ENCODE results near the gene SULT4A1.

Gene SULT4A1

GRCh38 chr22:43814264-43814663, 48.0 kb downstream of the SULT4A1 start:
- Histone ChIP-seq H3K9me3 (ENCODE audit: control insufficient read depth, insufficient read depth, low read length) (no peaks in the 10 kb centered on the region), H3K9ac (ENCODE audit: low read depth, low read length) (no peak overlapping the region), H3K4me1 (ENCODE audit: insufficient read depth, low read length) (no peaks in the 10 kb centered on the region), H3K36me3 (ENCODE audit: insufficient read depth, low read length) (no peaks in the 10 kb centered on the region; the same call in 1 of the 2 replicates)

- peak overlapping the region; percentile 55 for H3K9ac ChIP-seq (ENCODE audit: low read depth, low read length)
- no peaks in the 10 kb centered on the region; the same call in 1 of the 2 replicates for H3K36me3 ChIP-seq (ENCODE audit: insufficient read depth, low read length)
- no peaks in the 10 kb centered on the region for H3K4me1 ChIP-seq (ENCODE audit: insufficient read depth, low read length)
- H3K9me3 ChIP-seq (ENCODE audit: control insufficient read depth, insufficient read depth, low read length), result no peaks in the 10 kb centered on the region
Observed at GRCh38 chr22:43812890-43813289, 49.4 kb downstream of the SULT4A1 start.

GRCh38 chr22:43812149-43812842, 50.0 kb downstream of the SULT4A1 start, which contains the start of gene EFCAB6:
EFCAB6 (minus strand) TSS chr22:43812305; CDS start chr22:43782318, 29,987 bp downstream.
- H3K9me3 ChIP-seq (ENCODE audit: control insufficient read depth, insufficient read depth, low read length), result no peaks in the 10 kb centered on the region
- H3K4me1 ChIP-seq (ENCODE audit: insufficient read depth, low read length), result no peaks in the 10 kb centered on the region
- H3K36me3 ChIP-seq (ENCODE audit: insufficient read depth, low read length), result no peaks in the 10 kb centered on the region; the same call in 1 of the 2 replicates
- H3K9ac ChIP-seq (ENCODE audit: low read depth, low read length), result peak within 1 kb of the TSS; percentile 55

GRCh38 chr22:43811777-43812148, 50.5 kb downstream of the SULT4A1 start:
- Histone ChIP-seq H3K9ac (ENCODE audit: low read depth, low read length) (peak overlapping the region; percentile 55; the same call in 1 of the 2 replicates), H3K4me1 (ENCODE audit: insufficient read depth, low read length) (no peaks in the 10 kb centered on the region), H3K36me3 (ENCODE audit: insufficient read depth, low read length) (no peaks in the 10 kb centered on the region; the same call in 1 of the 2 replicates), H3K9me3 (ENCODE audit: control insufficient read depth, insufficient read depth, low read length) (no peaks in the 10 kb centered on the region)

DNA sequence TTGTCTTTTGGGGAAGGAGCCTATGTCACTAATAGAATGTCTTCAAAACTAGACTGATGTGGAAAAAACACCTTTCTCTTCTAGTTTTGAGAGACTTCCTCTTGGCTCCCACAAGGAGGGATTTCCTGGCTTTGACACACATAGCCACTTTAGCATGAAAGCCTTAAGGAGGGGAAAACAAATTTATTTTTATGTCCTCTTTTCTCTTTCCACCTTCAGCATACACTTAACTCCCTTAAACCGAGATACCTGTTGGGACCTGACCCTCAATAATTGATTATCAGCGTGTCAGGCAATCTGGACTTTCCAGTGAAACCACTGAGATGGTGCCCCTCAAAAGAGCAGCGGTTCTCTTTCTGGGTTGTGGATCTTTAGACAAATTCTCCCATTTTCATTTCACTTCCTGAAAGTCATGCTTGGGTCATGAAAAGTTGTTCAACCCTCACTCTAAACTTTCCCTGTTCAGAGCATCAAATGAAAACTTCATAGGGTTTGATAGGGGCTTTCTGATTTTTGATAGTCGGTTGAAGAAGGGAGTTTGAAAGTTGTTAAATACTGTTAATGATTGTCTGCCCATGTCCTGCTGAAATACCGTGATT, 59.3 kb downstream of the SULT4A1 start:
- no peaks in the 10 kb centered on the region for H3K4me1 ChIP-seq (ENCODE audit: insufficient read depth, low read length)
- no peaks in the 10 kb centered on the region for H3K36me3 ChIP-seq (ENCODE audit: insufficient read depth, low read length)

GRCh38 chr22:43800970-43801369, 61.3 kb downstream of the SULT4A1 start:
- Histone ChIP-seq H3K9ac (ENCODE audit: low read depth, low read length) (no peak overlapping the region), H3K9me3 (ENCODE audit: control insufficient read depth, insufficient read depth, low read length) (no peaks in the 10 kb centered on the region), H3K36me3 (ENCODE audit: insufficient read depth, low read length) (no peaks in the 10 kb centered on the region), H3K4me1 (ENCODE audit: insufficient read depth, low read length) (no peaks in the 10 kb centered on the region)

More for the DNA sequence above, 59.3 kb downstream of the SULT4A1 start:
- Histone ChIP-seq H3K9ac (ENCODE audit: low read depth, low read length) (no peak overlapping the region), H3K9me3 (ENCODE audit: control insufficient read depth, insufficient read depth, low read length) (no peaks in the 10 kb centered on the region)

- Histone ChIP-seq H3K4me1 (ENCODE audit: insufficient read depth, low read length) (no peaks in the 10 kb centered on the region), H3K36me3 (ENCODE audit: insufficient read depth, low read length) (no peaks in the 10 kb centered on the region), H3K9ac (ENCODE audit: low read depth, low read length) (no peak overlapping the region), H3K9me3 (ENCODE audit: control insufficient read depth, insufficient read depth, low read length) (no peaks in the 10 kb centered on the region)
Observed at GRCh38 chr22:43798492-43798891, 63.8 kb downstream of the SULT4A1 start.

GRCh38 chr22:43796567-43796966, 65.7 kb downstream of the SULT4A1 start:
- Histone ChIP-seq H3K9ac (ENCODE audit: low read depth, low read length) (no peak overlapping the region), H3K9me3 (ENCODE audit: control insufficient read depth, insufficient read depth, low read length) (no peaks in the 10 kb centered on the region), H3K4me1 (ENCODE audit: insufficient read depth, low read length) (no peaks in the 10 kb centered on the region), H3K36me3 (ENCODE audit: insufficient read depth, low read length) (no peaks in the 10 kb centered on the region)

GRCh38 chr22:43795320-43795719, 67.0 kb downstream of the SULT4A1 start:
- H3K36me3 ChIP-seq (ENCODE audit: insufficient read depth, low read length), result no peaks in the 10 kb centered on the region
- no peak overlapping the region for H3K9ac ChIP-seq (ENCODE audit: low read depth, low read length)
- H3K9me3 ChIP-seq (ENCODE audit: control insufficient read depth, insufficient read depth, low read length), result no peaks in the 10 kb centered on the region
- H3K4me1 ChIP-seq (ENCODE audit: insufficient read depth, low read length), result no peaks in the 10 kb centered on the region

DNA sequence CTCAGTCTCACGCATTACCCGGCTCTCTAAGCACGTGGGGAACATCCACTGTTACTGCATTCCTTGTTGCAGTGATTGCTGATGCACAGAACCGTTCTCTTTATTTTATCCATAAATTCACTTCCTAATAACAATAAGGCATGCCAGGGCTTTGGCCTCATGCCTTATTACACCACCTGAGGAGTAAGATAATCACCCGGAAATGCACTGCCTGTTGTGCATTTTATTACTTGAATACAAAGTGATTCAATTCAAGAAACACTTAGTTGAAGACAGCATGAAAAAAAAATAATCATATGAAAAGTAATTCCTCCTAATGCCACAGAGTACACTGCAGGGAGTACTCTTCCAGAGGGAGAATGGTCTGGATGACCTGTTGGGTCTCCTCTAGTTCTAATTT, 69.4 kb downstream of the SULT4A1 start:
- Histone ChIP-seq H3K4me1 (ENCODE audit: insufficient read depth, low read length) (no peaks in the 10 kb centered on the region), H3K36me3 (ENCODE audit: insufficient read depth, low read length) (no peaks in the 10 kb centered on the region), H3K9me3 (ENCODE audit: control insufficient read depth, insufficient read depth, low read length) (no peaks in the 10 kb centered on the region), H3K9ac (ENCODE audit: low read depth, low read length) (no peak overlapping the region)

GRCh38 chr22:43789452-43789851, 72.9 kb downstream of the SULT4A1 start:
- Histone ChIP-seq H3K9me3 (ENCODE audit: control insufficient read depth, insufficient read depth, low read length) (no peaks in the 10 kb centered on the region), H3K4me1 (ENCODE audit: insufficient read depth, low read length) (no peaks in the 10 kb centered on the region), H3K9ac (ENCODE audit: low read depth, low read length) (no peak overlapping the region), H3K36me3 (ENCODE audit: insufficient read depth, low read length) (no peaks in the 10 kb centered on the region)

- no peaks in the 10 kb centered on the region for H3K4me1 ChIP-seq (ENCODE audit: insufficient read depth, low read length)
- no peak overlapping the region for H3K9ac ChIP-seq (ENCODE audit: low read depth, low read length)
- H3K36me3 ChIP-seq (ENCODE audit: insufficient read depth, low read length), result no peaks in the 10 kb centered on the region
- H3K9me3 ChIP-seq (ENCODE audit: control insufficient read depth, insufficient read depth, low read length), result no peaks in the 10 kb centered on the region
Observed at GRCh38 chr22:43783777-43784176, 78.5 kb downstream of the SULT4A1 start.

DNA sequence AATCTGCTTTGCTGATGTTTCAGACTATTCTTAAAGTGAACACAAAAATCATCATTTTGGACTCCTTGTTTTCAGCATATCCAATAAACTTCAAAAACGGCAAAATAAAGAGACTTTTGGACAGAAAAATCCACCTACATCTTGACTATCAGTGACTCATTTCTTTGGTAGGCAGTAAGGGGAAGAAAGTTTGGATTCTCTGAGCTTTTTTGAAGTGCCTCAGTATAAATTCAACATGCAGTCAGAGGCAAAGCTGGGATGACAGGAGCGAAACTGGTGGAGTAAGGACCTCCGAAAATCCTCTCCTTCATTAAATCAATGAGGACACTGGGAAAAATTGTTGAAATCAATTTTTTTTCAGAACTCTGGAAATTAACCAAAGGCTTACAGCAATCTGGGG, 79.9 kb downstream of the SULT4A1 start:
- Histone ChIP-seq H3K9me3 (ENCODE audit: control insufficient read depth, insufficient read depth, low read length) (no peaks in the 10 kb centered on the region), H3K9ac (ENCODE audit: low read depth, low read length) (no peak overlapping the region), H3K4me1 (ENCODE audit: insufficient read depth, low read length) (no peaks in the 10 kb centered on the region), H3K36me3 (ENCODE audit: insufficient read depth, low read length) (no peaks in the 10 kb centered on the region)

- no peaks in the 10 kb centered on the region for H3K4me1 ChIP-seq (ENCODE audit: insufficient read depth, low read length)
- H3K9ac ChIP-seq (ENCODE audit: low read depth, low read length), result no peak overlapping the region
- no peaks in the 10 kb centered on the region for H3K9me3 ChIP-seq (ENCODE audit: control insufficient read depth, insufficient read depth, low read length)
- no peaks in the 10 kb centered on the region for H3K36me3 ChIP-seq (ENCODE audit: insufficient read depth, low read length)
Observed at GRCh38 chr22:43777286-43777685, 85.0 kb downstream of the SULT4A1 start.

- Histone ChIP-seq H3K9ac (ENCODE audit: low read depth, low read length) (no peak overlapping the region), H3K9me3 (ENCODE audit: control insufficient read depth, insufficient read depth, low read length) (no peaks in the 10 kb centered on the region), H3K36me3 (ENCODE audit: insufficient read depth, low read length) (no peaks in the 10 kb centered on the region), H3K4me1 (ENCODE audit: insufficient read depth, low read length) (no peaks in the 10 kb centered on the region)
Observed at GRCh38 chr22:43776081-43776670, 86.1 kb downstream of the SULT4A1 start.
